ENCODE results near the gene TMEM131L.

Gene TMEM131L

DNA sequence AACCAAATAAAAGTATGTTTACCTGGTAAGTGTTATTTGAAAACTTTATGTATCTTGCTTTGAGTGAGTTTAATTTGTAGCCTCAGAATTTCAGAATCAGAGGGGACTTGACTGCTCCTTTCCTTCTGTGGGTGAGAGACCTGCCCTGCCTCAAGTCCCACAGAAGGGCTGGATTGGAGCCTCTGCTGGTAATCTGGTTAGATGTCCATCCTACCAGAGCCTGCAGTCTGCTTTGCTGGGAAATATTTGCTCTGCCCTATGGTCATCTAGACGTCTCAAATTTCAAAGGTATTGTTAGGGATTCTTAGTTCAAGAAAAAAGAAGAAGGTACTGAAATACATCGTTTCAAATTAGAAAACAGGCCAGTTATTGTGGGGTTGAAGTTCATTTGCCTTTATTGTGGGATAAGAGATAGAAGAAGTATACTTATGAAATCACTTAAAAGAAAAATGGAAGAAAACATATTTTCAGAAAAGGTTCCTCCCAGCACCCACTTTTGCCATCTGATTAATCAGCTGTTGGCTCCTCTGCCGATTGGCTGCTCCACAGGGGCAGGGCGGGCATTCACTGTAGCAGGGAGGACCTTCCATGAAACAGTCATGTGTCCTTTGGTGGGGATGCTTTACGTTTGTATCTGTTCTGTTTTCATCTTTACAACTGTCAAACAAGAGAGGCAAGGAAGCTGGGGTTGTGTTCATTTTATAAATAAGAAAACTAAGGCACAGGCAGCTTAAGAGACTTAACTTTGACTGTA, 144.6 kb downstream of the TMEM131L start:
- in situ Hi-C loops (cut with HindIII; ENCODE audit: low sequenced_read_pairs), result no loop called here
- DNase-seq (ENCODE audit: low read depth, low spot score), result no peak
- TF ChIP-seq, protein P1, sequence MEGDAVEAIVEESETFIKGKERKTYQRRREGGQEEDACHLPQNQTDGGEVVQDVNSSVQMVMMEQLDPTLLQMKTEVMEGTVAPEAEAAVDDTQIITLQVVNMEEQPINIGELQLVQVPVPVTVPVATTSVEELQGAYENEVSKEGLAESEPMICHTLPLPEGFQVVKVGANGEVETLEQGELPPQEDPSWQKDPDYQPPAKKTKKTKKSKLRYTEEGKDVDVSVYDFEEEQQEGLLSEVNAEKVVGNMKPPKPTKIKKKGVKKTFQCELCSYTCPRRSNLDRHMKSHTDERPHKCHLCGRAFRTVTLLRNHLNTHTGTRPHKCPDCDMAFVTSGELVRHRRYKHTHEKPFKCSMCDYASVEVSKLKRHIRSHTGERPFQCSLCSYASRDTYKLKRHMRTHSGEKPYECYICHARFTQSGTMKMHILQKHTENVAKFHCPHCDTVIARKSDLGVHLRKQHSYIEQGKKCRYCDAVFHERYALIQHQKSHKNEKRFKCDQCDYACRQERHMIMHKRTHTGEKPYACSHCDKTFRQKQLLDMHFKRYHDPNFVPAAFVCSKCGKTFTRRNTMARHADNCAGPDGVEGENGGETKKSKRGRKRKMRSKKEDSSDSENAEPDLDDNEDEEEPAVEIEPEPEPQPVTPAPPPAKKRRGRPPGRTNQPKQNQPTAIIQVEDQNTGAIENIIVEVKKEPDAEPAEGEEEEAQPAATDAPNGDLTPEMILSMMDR (IDR thresholded peaks at IDR 0.05; ENCODE audit: low read depth, low read length), result no peak
- no peak overlapping the region for H3K4me3 ChIP-seq (ENCODE audit: low read depth, low read length)

DNA sequence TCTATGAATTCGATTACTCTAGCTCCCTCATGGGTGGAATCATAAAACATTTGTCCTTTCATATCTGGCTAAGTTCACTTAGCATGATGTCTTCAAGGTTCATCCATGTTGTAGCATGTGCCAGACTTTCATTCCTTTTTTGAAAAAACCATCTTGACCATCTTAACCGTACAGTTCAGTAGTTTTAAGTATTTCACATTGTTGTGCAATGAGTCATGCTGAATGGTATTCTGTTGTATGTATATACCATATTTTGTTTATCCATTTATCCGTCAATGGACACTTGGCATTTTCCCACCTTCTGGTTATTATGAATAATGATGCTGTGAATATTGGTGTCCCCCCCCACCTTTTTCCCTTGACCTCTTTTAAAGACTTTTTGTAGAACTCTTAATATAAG, 145.5 kb downstream of the TMEM131L start:
- in situ Hi-C loops (cut with HindIII; ENCODE audit: low sequenced_read_pairs), result no loop called here
- peak; percentile 28 for DNase-seq (ENCODE audit: low read depth, low spot score)
- H3K4me3 ChIP-seq (ENCODE audit: low read depth, low read length), result no peak overlapping the region
- TF ChIP-seq, protein P1 (IDR thresholded peaks at IDR 0.05; ENCODE audit: low read depth, low read length), result no peak

DNA sequence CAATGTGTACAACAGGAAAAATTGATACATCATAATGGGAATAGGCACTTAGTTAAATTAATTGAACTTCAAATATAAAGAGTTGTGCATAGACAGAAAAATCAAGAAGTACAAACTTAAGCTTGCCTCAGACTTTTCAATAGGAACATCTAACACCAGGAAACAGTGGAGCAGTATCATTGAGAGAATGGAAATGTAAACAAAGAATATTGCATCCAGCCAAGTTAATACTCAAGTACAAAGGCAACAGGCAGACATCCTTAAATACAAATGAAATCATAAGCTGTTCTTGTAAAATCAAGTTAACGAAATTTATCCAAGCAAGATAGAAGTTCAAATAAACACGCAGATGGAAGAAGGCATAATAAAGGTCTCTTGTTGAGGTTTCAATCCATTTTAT, 146.7 kb downstream of the TMEM131L start:
- in situ Hi-C loops (cut with HindIII; ENCODE audit: low sequenced_read_pairs), result no loop called here
- no peak for DNase-seq (ENCODE audit: low read depth, low spot score)
- TF ChIP-seq, protein P1 (IDR thresholded peaks at IDR 0.05; ENCODE audit: low read depth, low read length), result no peak
- H3K4me3 ChIP-seq (ENCODE audit: low read depth, low read length), result no peak overlapping the region

DNA sequence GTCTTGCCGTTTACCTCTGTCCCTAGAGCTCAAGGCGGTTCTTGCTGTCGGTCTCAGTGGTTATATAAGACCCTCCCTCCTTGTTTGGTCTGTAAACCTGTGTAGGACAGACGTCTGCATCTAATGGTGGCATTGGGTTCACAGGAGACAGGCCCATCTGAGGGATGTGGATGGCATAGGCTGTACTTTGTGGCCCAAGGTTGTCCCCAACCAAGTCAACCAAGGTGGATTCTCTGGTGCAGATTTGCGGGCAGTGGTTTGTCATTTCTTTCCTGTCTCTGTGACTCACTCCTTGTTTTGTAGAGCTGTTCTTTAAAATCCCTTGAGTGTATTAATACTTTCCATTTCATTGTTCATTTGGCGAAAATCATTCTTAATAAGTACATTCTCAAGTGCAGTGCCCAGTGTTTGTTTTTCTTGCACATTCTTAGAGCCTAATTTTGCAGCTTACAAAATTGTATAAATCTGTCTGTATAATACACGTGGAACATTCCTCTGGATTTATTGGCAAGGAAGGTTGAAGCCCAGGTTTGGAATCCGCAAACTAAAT, 149.9 kb downstream of the TMEM131L start:
- no peak for DNase-seq (ENCODE audit: low read depth, low spot score)
- in situ Hi-C loops (cut with HindIII; ENCODE audit: low sequenced_read_pairs), result no loop called here
- TF ChIP-seq, protein P1 (IDR thresholded peaks at IDR 0.05; ENCODE audit: low read depth, low read length), result no peak

DNA sequence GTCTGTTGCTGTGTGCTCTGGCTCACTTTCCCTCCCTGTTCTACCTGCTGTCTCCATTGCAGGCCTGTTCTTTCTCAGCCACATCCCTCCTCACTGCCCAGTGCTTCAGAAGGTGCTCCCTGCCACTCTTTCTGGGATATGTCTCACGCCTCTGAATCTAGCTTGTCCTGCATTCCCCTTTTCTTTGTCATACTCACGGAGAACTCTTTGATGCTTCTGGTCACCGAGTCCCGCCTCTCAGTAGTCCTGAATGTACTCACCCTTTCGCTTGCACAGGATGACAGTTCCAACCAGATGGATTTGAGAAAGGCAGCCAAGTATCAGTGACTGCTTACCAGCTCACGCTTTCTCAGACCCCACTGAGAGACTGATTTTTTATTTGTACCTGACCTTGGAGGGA, 152.7 kb downstream of the TMEM131L start:
- in situ Hi-C loops (cut with HindIII; ENCODE audit: low sequenced_read_pairs), result no loop called here
- DNase-seq (ENCODE audit: low read depth, low spot score), result no peak
- TF ChIP-seq, protein P1 (IDR thresholded peaks at IDR 0.05; ENCODE audit: low read depth, low read length), result no peak
- H3K4me3 ChIP-seq (ENCODE audit: low read depth, low read length), result no peak overlapping the region

More for the DNA sequence above, 149.9 kb downstream of the TMEM131L start:
- no peak overlapping the region for H3K4me3 ChIP-seq (ENCODE audit: low read depth, low read length)

DNA sequence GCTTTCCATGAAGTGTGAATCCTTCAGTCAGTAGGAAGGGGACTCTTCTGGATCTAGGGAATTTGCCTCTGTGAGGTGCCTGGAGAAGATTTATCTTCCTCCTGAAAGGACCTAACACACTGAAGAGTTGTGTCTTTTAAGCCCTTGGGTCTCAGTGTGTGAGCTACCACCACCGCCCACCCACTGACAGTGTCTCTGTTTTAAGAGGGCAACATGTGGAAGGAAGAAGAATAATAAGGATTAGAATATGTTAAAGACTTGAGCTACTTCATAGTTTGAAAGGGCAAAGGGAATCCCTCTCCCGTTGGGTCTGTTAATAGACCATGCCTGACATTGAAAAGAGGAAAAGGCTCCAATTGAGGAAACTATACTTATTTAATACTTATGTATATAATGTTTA, 153.7 kb downstream of the TMEM131L start:
- no peak for DNase-seq (ENCODE audit: low read depth, low spot score)
- H3K4me3 ChIP-seq (ENCODE audit: low read depth, low read length), result no peak overlapping the region

More for the DNA sequence above, 153.7 kb downstream of the TMEM131L start:
- TF ChIP-seq, protein P1 (IDR thresholded peaks at IDR 0.05; ENCODE audit: low read depth, low read length), result no peak
- in situ Hi-C loops (cut with HindIII; ENCODE audit: low sequenced_read_pairs), result no loop called here
